22Rv1 (cell line): ENCODE data around the gene UBL4B.

Source experiments
- H3K27ac ChIP-seq: fragments of 450-650 bp; 2 replicates; pipeline ENCODE4 v1.5.1; 2017
- CTCF ChIP-seq: fragments of 450-650 bp; IDR thresholded peaks from 2 replicates; pipeline ENCODE4 v1.5.1; 2017; ENCODE audit warnings: mild to moderate bottlenecking
- ZFX ChIP-seq: fragments of 450-650 bp; IDR thresholded peaks from 2 replicates; pipeline ENCODE4 v1.6.1; 2017; ENCODE audit warnings: antibody characterized with exemption, borderline replicate concordance

The UBL4B gene

GRCh38 chr1:110138956-110139355 lies 26.7 kb downstream of the UBL4B start:
- TF ChIP-seq ZFX: no peak
- no peak overlapping the region for H3K27ac ChIP-seq

GRCh38 chr1:110144366-110144765 lies 32.1 kb downstream of the UBL4B start:
- H3K27ac ChIP-seq: no peak overlapping the region
- TF ChIP-seq ZFX (no peak), CTCF (no peak)

- TF ChIP-seq CTCF (peak; percentile 76), ZFX (no peak)
- no peak overlapping the region for H3K27ac ChIP-seq
Measured at GRCh38 chr1:110148961-110149360, 36.7 kb downstream of the UBL4B start.

- peak; percentile 21 for TF ChIP-seq CTCF
- TF ChIP-seq ZFX: no peak
- 0 out of 2 replicates have a peak within 1 kb of the TSS, but pooled peaks have one; percentile 15 for H3K27ac ChIP-seq
Measured at GRCh38 chr1:110150330-110151174, 38.3 kb downstream of the UBL4B start, which contains the start of gene SLC6A17. Gene SLC6A17, plus strand, starts transcription at chr1:110150494. Its CDS starts 16,436 bp downstream, at chr1:110166930.

GRCh38 chr1:110151175-110151669 lies 39.0 kb downstream of the UBL4B start:
- no peak overlapping the region for H3K27ac ChIP-seq
- TF ChIP-seq ZFX (no peak), CTCF (no peak)

GRCh38 chr1:110152133-110152785 lies 40.0 kb downstream of the UBL4B start:
- H3K27ac ChIP-seq: no peak overlapping the region
- TF ChIP-seq ZFX: no peak
- no peak for TF ChIP-seq CTCF

- no peak overlapping the region for H3K27ac ChIP-seq
- TF ChIP-seq CTCF: no peak
- no peak for TF ChIP-seq ZFX
Measured at GRCh38 chr1:110153407-110153950, 41.2 kb downstream of the UBL4B start.
